ENCODE measurements around the gene FXYD4.
"Not testable (repeated sequence)": the region's sequence is repeated elsewhere in the genome, so short reads cannot be mapped to it uniquely, and the experiment has no call there.

The FXYD4 gene

GRCh38 chr10:43421201-43421507 is 49.7 kb downstream of the FXYD4 start:
- DNase-seq = no peak

GRCh38 chr10:43421519-43421918 is 50.1 kb downstream of the FXYD4 start:
- no peak for DNase-seq

- DNase-seq = not testable (repeated sequence)
Observed at GRCh38 chr10:43421944-43422343, 50.5 kb downstream of the FXYD4 start.

GRCh38 chr10:43424416-43424815 is 53.0 kb downstream of the FXYD4 start:
- DNase-seq = no peak

Data from activated T-cell treated with anti-CD3 and anti-CD28 coated beads, Interleukin-2, amount 50 U/mL, for 48 hours (primary cell).